NOMO-1 treated with dmso at 0.1 percent for 144 hours (cell line): ENCODE data around the gene ATP8A1.
"Not testable (repeated sequence)": the region's sequence is repeated elsewhere in the genome, so short reads cannot be mapped to it uniquely, and the experiment has no call there.

Experiments
- DNase-seq: peaks from one replicate; lab custom pipeline; 2025; ENCODE audit not compliant: unreplicated experiment; lab: John Stamatoyannopoulos, UW

The ATP8A1 gene

DNA sequence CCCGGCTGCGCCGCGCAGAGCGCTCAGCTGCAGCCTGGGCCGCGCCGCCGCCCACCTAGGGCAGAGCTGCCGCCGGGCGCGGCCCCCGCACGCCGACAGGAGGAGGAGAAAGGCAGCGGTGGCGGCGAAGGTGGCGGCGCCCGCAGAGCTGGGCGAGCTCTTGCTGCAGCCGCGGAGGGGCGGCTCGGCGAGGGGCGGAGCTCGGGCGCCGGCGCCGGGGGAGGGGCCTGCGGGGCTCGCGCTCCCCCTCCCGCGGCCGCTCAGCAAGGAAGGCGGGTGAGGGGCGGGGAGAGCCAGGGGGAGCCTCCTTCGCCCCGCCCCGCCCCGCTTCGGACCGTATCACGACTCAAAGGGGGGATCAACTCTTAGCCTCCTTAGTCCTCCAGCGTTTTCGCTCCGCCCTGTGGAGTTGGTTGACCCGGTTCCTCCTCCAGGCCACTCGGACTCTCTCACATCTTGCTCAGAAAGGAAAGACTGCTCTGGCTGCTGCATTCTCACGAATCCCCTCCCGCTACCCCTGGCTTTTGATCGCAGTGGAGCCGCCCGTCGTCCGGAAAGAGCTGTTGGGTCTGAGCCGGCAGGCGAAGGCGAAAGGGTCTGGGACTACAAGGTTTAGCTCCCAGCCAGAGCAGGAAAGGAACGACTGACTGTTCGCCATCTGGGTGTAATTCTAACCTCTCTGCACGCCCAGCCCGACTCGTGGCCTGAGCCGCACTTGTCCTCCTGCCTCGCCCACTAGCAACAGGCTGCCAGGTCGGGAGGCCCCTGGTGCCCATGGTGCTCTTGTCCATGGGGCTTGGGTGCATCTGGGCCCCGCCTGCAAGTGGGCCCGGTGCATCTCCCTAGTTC is at the start of gene ATP8A1:
ATP8A1 (minus strand) TSS at position 162 of the 849 bp plus-strand sequence. CDS start 232 bp downstream, outside the sequence.
- peak; percentile 77 for DNase-seq

DNA sequence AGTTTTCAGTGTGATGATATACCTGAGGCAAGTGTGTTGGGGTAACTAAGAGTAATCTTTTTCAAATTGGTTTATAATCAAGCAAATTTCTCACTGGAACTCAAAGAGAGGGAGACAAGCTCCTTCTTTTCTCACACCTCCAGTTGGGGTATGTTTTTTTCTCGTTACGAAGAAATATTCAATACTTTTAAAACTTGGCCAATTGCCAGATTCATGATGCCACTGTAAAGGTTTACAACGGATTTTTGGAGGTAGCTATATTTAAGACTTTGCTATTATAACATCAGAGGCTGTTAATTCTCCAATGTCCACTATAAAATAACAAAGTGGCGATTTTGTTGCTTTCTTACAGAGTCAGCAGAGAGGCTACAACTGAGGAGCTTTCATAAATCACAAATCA is 49.2 kb upstream of the ATP8A1 start:
- no peak for DNase-seq

DNA sequence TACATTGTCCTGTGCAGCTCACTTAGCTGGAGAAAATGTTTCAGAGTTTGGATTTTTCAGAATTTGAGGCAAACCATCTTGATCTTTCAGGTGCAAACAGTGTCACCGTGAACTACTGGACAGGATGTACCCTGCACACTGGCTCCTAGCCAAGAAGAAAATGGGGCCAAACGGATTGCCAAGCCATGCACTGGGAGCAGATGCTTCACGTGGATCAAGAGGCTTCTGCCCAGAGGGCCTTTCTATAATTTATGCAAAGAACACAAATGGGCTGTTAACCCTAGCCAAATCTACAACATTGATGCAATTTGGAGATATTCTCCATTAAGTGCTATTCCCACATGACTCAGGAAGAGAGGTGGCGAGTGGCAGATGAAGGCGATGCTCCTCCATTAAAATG is 46.9 kb upstream of the ATP8A1 start:
- DNase-seq: no peak

- no peak for DNase-seq
These were observed 46.0 kb upstream of the ATP8A1 start for GRCh38 chr4:42702895-42703294.

DNA sequence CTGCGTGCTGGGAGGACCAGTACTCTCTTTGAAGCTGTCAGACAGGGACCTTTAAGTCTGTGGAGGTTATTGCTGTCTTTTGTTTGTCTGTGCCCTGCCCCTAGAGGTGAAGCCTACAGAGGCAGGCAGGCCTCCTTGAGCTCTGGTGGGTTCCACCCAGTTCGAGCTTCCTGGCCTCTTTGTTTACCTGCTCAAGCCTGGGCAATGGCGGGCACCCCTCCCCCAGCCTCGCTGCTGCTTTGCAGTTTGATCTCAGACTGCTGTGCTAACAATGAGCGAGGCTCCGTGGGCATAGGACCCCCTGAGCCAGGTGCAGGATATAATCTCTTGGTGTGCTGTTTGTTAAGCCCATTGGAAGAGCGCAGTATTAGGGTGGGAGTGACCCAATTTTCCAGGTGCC is 44.9 kb upstream of the ATP8A1 start:
- DNase-seq: not testable (repeated sequence)

DNA sequence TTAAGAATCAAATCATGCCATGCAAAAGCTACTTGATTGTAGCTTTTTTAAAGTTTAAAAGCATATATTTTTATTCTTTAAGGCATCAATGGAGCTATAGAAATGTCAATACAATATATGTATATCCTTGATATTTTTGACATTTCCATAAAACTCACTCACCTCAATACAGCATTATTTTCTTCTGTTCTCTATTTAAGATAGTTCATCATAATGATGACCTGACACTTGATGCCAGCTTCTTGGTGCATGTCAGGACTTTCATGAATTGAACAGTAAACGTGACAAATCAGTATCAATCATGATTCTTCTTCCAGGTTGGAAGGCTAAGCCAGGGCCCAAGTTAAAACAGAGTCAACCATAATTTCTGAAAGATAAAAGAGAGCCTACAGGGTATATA is 33.6 kb upstream of the ATP8A1 start:
- DNase-seq: no peak

GRCh38 chr4:42683393-42683792 is 26.5 kb upstream of the ATP8A1 start:
- DNase-seq: no peak

- DNase-seq: no peak
These were observed 21.6 kb upstream of the ATP8A1 start for GRCh38 chr4:42678512-42678911.

DNA sequence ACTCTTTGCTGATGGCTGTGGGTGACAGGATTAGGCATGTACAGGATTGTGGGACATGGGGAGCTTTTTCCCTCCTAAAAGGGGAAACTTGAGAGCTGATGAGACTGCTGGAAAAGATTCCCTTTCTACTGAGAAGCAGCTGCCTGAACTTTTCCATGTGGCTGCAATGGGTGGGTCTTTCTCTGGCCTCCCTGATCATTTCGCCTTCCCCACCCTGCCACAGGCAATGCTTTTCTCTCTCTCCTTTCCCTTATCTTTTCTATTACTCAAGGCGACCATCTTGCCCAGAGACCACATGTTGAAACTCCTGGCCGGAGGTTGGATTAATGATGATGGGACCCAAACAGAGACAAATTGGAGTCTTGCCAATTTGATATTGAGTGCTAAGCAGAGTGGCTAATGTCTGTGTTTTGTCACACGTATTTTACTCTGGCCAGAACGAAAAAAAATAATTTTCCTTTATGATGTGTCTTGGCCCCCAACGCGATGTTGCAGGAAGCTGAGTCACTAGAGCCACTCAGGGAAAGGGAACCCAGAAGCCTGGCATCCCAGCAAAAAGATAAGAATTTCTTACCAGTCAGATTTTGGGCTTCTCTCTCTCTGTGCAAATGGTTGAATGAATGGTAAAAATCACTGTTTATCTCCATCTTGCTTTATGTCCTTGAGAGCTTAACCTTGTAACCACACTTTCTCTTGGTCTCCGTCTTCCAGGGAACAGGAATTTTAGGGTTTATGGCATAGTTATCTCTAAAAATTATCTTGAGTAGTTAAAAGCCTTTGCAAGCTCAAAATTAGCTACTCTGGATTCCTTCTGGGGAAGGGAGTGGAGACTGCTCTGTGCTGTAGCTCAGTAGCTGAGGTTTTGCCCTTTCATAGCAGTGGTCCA is 19.4 kb upstream of the ATP8A1 start:
- no peak for DNase-seq

DNA sequence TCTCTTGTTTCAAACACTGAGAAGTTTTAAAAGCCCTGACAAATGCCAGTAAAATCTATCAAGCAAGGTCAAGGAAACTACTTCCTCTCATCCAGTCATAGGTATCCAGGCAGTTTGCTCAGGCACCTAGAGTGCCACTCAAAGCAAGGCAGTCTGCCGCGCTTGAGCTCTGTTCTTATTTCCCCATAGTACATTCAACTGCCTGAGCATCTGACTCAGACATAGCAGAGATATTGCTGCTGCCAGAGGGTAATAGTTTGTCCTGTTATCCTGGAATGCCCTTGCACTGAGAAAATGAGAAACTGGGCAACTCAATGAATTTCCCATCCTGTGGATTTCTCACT is 16.1 kb upstream of the ATP8A1 start:
- no peak for DNase-seq

DNA sequence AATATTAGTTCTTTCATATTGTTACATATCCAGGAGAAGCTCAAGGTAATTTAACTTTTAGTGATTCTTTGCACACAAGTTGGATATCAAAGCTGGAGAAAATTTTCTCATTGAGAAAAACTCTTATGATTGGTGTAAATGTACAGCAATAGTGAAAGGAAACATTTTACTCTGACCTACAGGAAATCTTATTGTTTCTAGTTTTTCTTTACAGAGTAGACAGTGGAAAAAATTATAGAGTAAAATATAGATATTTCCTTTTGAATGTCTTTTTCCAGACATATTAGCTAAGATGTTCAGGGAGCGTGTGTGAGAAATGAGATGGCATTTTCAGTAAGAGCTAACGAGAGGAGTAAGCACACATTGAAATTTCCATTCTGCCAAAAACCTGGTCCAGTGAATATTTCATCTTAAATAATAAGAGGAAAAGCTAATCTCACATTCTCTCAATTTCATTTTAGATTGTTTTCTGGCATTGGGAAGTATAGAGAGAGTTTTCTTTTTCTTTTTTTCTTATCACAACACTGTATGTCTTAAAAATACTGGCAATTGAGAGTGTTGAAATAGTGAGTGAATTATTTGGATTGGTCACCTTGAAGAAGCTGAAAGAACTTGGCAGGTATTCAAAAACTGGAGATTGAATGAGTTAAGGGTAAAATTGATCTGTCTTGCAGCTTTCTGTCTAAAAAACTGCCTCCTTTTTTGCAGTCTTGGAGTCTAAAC is 15.6 kb upstream of the ATP8A1 start:
- DNase-seq: no peak

DNA sequence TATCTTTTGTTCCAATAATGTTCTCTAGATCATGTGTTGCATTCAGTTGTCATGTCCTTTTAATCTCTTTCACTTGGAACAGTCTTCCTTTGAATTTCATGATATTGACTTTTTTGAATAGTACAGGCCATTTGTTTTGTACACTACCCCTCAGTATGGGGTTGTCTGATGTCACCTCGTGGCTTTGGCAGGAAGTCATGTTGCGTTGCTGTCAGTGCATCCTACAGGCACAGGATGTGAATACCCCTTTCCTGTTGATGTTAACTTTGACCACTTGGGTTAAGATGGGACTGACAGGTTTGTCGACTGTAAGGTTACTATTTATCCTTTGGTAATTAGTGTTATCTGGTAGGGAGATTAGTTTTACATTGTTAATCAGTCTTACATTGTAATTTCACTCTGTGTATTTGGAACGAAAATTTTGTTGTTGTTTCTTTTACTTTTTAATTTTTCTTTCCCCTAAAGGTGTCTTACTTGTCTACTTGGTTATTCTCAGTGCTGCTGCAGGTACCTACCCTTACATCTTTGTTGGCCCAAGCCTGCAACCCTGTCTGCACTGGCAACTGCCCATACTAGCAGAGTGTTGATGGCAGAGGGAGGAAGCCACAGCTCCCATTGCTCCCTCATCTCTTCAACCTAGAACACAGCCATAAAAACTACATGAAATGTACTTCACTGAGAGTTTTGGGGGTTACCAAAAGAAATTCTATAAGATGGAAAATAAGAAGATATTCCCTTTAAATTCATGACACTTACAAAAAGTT is 14.7 kb upstream of the ATP8A1 start:
- no peak for DNase-seq

DNA sequence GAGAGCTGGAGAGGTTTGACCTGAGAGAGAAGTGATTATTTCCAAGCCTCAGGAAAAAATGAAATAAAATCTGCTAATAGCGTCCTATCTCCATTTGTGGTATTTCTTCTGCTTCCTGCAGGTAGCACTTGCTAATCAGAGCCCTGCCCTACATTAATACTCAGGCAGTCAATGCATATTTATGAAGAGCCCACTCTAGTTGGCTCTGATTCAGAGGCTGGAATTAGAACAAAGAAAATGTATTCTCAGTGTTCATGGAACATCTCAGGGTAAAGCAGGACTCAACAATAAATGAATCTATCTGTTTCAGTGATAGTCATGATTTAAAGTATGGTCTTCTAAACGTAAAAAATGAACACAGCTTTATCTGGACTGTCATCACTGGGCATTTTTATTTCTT is 1.4 kb upstream of the ATP8A1 start:
- DNase-seq: no peak

GRCh38 chr4:42656679-42656943 is 294 bp downstream of the ATP8A1 start:
- no peak for DNase-seq

DNA sequence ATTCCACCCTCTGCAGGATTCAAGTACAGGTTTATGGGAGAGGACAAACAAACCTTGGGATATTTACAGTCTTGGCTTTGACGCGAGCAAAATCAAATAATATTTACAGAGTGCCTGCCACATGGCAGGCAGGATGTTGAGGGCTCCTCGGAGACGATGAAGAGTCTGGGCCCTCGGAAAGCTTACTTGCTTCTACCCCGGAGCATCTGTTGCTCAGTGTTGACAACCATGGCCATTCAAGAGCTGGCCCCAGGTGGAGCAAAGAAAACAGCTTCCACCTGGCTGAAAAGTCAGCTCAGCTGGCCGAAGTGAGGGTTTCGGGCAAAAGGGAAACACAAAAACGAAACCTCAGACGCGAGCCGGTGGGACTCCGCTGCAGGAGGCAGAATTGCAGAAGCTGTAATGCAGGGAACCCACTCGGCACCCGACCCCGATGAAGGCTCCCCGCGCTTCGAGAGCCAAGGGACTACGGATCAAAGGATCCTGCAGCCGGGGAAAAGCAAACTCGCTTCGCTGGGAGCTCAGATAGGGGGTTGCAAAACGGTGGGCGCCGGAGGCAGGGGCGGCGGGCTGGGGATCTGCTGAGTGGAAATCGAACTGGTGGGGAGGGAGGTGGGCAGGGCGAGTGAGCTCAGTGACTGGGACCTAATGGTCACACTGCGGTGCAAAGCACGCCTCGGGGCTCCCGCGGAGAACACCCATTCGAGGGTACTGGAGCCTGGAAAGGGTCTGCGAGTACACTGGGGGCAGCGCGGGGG is 805 bp downstream of the ATP8A1 start:
- peak; percentile 6 for DNase-seq

DNA sequence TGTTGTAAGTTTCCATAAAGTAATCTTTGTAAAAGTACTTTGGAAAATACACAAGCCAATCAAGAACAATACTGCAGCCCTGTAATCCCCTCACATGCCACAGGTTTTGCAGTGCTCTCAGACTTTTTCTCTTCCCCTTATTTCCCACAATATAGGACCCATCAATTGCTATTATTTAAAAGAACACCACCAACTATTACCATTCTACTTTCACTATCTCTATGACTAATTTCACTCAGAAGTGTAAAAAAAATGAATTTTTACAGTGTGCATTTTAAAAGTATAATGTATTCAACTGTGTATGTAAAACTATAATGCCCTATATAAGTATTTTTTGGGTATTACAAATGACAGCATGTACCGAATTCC is 1.7 kb downstream of the ATP8A1 start:
- DNase-seq: no peak

DNA sequence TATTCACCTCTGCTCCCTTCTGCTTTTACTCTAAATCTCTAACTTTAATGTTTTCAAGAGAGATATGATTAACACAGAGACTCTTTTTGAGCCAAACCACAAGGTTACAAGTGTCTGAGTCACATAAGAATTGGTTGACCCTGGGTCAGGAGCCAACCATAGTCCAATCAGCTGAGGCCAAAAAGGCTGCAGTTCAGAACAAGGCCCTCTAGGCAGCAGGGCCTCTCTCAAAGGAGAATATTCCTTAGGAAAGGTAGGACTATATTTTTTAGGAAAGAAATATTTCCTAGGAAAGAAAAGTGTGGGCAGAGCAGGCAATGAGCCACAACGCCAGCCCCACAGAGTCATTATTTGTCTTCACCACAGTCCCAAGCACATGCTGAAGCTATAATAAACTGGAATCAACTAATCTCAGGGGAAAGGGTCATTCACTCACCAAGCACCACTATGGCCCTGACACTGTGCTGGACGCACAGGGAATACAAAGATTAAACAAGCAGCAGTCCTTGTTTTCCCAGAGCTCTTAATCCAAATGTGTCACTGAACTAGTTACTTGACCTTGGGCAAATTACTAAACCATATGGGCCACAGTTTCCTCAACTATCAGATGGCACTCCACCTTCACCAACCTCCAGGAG is 2.2 kb downstream of the ATP8A1 start:
- peak; percentile 15 for DNase-seq

GRCh38 chr4:42653626-42654560 is 3.0 kb downstream of the ATP8A1 start:
- no peak for DNase-seq
